GM18526 (cell line): ENCODE data around the gene ZNF787.

Source experiments
- POLR2A ChIP-seq: IDR thresholded peaks from 3 replicates; pipeline ENCODE4 v1.6.1; 2011; ENCODE audit not compliant: insufficient read length; ENCODE audit errors: extremely low read depth

The ZNF787 gene

DNA sequence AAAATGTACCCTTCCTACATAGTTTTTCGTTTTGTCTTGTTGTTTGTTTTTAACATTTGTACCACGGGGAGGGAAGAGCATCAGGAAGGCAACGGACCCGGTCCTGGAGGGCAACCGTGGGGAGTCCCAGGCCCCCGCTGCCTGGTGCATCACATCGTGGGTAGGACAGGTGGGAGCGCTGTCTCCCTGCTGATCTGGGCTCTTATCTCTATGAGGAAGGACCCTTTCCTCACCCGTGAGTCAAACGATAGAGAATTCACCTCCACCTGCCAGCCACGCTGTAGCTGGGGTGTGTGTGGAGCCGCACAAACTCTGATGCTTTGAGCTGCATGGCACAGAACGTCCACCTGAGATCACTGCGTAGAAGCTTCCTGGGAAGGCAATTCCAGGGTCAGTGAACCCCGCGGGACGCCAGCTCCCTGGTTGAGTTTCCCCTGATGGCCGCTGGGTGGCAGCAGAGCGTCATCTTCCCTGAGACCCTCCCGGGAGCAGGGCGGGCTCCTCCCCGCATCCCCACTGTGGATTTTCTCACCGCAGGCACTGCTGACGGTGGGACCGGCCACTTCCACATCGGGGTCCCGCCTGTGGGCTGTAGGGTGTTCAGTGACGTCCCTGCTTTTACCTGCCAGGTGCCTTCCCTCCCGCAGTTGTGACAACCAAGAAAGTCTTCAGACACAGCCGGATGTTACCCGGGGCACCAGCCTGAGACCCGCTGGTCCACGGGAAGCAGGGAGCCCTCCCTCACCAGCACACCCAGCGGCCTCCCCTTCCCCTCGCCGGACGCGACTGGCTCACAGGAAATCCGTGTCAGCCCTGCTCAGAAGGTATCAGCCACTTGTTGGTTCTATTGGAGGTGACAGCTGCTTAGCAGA lies 54.7 kb downstream of the ZNF787 start:
- TF ChIP-seq POLR2A = no peak

GRCh38 chr19:56053596-56053995 lies 67.5 kb downstream of the ZNF787 start:
- no peak for TF ChIP-seq POLR2A
